Measurements from ENCODE around the gene LIPT1. TPM values are rescaled to one million over a fixed set of nuclear protein-coding genes. Genes with fewer than 3 reads are reported as not detected.

LIPT1 gene
- total RNA-seq, 1 donor from 2014 or later = 7.9 TPM

GRCh38 chr2:99158599-99158998 lies 3.8 kb downstream of the LIPT1 start:
- H3K27ac ChIP-seq (replicated peaks) = no peak overlapping the region
- H3K9me3 ChIP-seq (replicated peaks) = no peaks in the 10 kb centered on the region
- peaks cover 29% of the 10 kb centered on the region for H3K4me1 ChIP-seq
- H3K27me3 ChIP-seq (ENCODE audit: low read depth) = no peaks in the 10 kb centered on the region
- intact Hi-C loops (cut with micrococcal nuclease) = no loop called here
- H3K36me3 ChIP-seq = peaks cover 49% of the 10 kb centered on the region
- no peak for TF ChIP-seq CTCF (IDR thresholded peaks at IDR 0.05; ENCODE audit: borderline replicate concordance)
- no peak for DNase-seq
- H3K4me3 ChIP-seq = no peak overlapping the region

GRCh38 chr2:99159594-99159993 lies 4.8 kb downstream of the LIPT1 start:
- Histone ChIP-seq H3K36me3 (peaks cover 49% of the 10 kb centered on the region), H3K27ac (replicated peaks) (no peak overlapping the region), H3K4me1 (peaks cover 19% of the 10 kb centered on the region), H3K27me3 (ENCODE audit: low read depth) (no peaks in the 10 kb centered on the region), H3K9me3 (replicated peaks) (no peaks in the 10 kb centered on the region), H3K4me3 (no peak overlapping the region)
- intact Hi-C loops (cut with micrococcal nuclease) = no loop called here
- TF ChIP-seq CTCF (IDR thresholded peaks at IDR 0.05; ENCODE audit: borderline replicate concordance) = no peak
- no peak for DNase-seq

- Histone ChIP-seq H3K36me3 (peaks cover 60% of the 10 kb centered on the region), H3K27ac (replicated peaks) (no peak overlapping the region), H3K9me3 (replicated peaks) (no peaks in the 10 kb centered on the region), H3K27me3 (ENCODE audit: low read depth) (no peaks in the 10 kb centered on the region), H3K4me3 (no peak overlapping the region), H3K4me1 (peaks cover 5% of the 10 kb centered on the region)
- no peak for TF ChIP-seq CTCF (IDR thresholded peaks at IDR 0.05; ENCODE audit: borderline replicate concordance)
- intact Hi-C loops (cut with micrococcal nuclease) = no loop called here
- DNase-seq = no peak
Observed at GRCh38 chr2:99166218-99166617, 11.5 kb downstream of the LIPT1 start.

- TF ChIP-seq CTCF (IDR thresholded peaks at IDR 0.05; ENCODE audit: borderline replicate concordance) = no peak
- Histone ChIP-seq H3K9me3 (replicated peaks) (no peaks in the 10 kb centered on the region), H3K27ac (replicated peaks) (no peak overlapping the region), H3K36me3 (peaks cover 68% of the 10 kb centered on the region), H3K4me3 (no peak overlapping the region), H3K4me1 (peaks cover 5% of the 10 kb centered on the region), H3K27me3 (ENCODE audit: low read depth) (no peaks in the 10 kb centered on the region)
- no peak for DNase-seq
- intact Hi-C loops (cut with micrococcal nuclease) = no loop called here
Observed at GRCh38 chr2:99169534-99169933, 14.8 kb downstream of the LIPT1 start.

GRCh38 chr2:99171377-99172140 lies 16.8 kb downstream of the LIPT1 start:
- Histone ChIP-seq H3K4me1 (peaks cover under 1% of the 10 kb centered on the region), H3K27ac (replicated peaks) (no peak overlapping the region), H3K4me3 (no peak overlapping the region), H3K9me3 (replicated peaks) (no peaks in the 10 kb centered on the region), H3K36me3 (peaks cover 65% of the 10 kb centered on the region), H3K27me3 (ENCODE audit: low read depth) (no peaks in the 10 kb centered on the region)
- intact Hi-C loops (cut with micrococcal nuclease) = no loop called here
- DNase-seq = no peak
- no peak for TF ChIP-seq CTCF (IDR thresholded peaks at IDR 0.05; ENCODE audit: borderline replicate concordance)

Data from left ventricle myocardium inferior (tissue), 1 donor.